B cell (primary cell): ENCODE results near the gene AP2B1. TPM values are rescaled to one million over a fixed set of nuclear protein-coding genes. Genes with fewer than 3 reads are reported as not detected.

ENCODE experiments used
- ATAC-seq: fragments of 200-7000 bp; cut with Tn5 transposase; one replicate; pipeline ENCODE4 v1.10.0; 2021; ENCODE audit warnings: low read depth, mild to moderate bottlenecking, moderate number of reproducible peaks, moderate library complexity
- CTCF ChIA-PET: fragments of 350-600 bp; sonication (Branson Sonifier 250); formaldehyde crosslinking; loops from one replicate; lab custom pipeline; 2021; ENCODE audit warnings: antibody characterized with exemption, inconsistent platforms; lab: Charles Lee
- POLR2A ChIA-PET: fragments of 350-600 bp; sonication (Branson Sonifier 250); formaldehyde crosslinking; loops from one replicate; lab custom pipeline; 2021; ENCODE audit warnings: antibody characterized with exemption; lab: Charles Lee
- DNase-seq: peaks from one replicate; pipeline ENCODE4 v3.0.0; 2013
- H2AFZ ChIP-seq: 2 replicates; pipeline ENCODE4 v1.6.1; 2012; ENCODE audit warnings: mild to moderate bottlenecking, low read depth, low read length; ENCODE audit not compliant: insufficient read depth, poor library complexity, severe bottlenecking
- H3K27ac ChIP-seq, 2 donors: 1 replicate in 1 of 2; 2 replicates in 1 of 2; pipeline ENCODE4 v1.5.1; 2012 to 2013; ENCODE audit warnings: low read length in 2 of 2, mild to moderate bottlenecking in 2 of 2, moderate library complexity in 1 of 2
- H3K27me3 ChIP-seq, 4 experiments: fragments of 200-600 bp in 1 of 4; sonication (generic) in 1 of 4; replicated peaks in 1 of 4; 1 replicate in 2 of 4; 2 replicates in 2 of 4; pipeline versions ENCODE4 v1.6.1 to v1.7.0; 2013 to 2016; ENCODE audit warnings: low read length in 3 of 4, mild to moderate bottlenecking in 2 of 4, mixed read lengths in 1 of 4, moderate library complexity in 1 of 4; ENCODE audit not compliant: insufficient read depth in 4 of 4, control insufficient read depth in 3 of 4; ENCODE audit errors: control extremely low read depth in 1 of 4
- H3K36me3 ChIP-seq, 2 experiments: replicated peaks in 1 of 2; 1 replicate in 1 of 2; 2 replicates in 1 of 2; pipeline versions ENCODE4 v1.6.1 to v1.7.1; 2013; ENCODE audit warnings: low read length in 1 of 2; ENCODE audit not compliant: insufficient read depth in 2 of 2, control insufficient read depth in 1 of 2; ENCODE audit errors: control extremely low read depth in 1 of 2, extremely low read depth in 1 of 2
- H3K4me1 ChIP-seq, 2 donors: fragments of 200-600 bp in 1 of 2; sonication (generic) in 1 of 2; 1 replicate in 1 of 2; 2 replicates in 1 of 2; pipeline versions ENCODE4 v1.5.1 to v1.6.1; 2013 to 2017; ENCODE audit warnings: low read length in 2 of 2; ENCODE audit not compliant: control insufficient read depth in 2 of 2, insufficient read depth in 2 of 2
- H3K4me2 ChIP-seq: replicated peaks from 2 replicates; pipeline ENCODE3; 2012; ENCODE audit warnings: mild to moderate bottlenecking, low read depth, low read length; ENCODE audit not compliant: poor library complexity, severe bottlenecking
- H3K4me3 ChIP-seq, 5 experiments: fragments of 200-600 bp in 1 of 5; sonication (generic) in 1 of 5; 1 replicate in 3 of 5; 2 replicates in 2 of 5; pipeline versions ENCODE4 v1.5.1 to v1.7.0; 2011 to 2016; ENCODE audit warnings: low read length in 4 of 5, mild to moderate bottlenecking in 4 of 5, low read depth in 2 of 5, control low read depth in 1 of 5, moderate library complexity in 1 of 5; ENCODE audit not compliant: insufficient read depth in 1 of 5; ENCODE audit errors: control extremely low read depth in 1 of 5, extremely low read depth in 1 of 5
- H3K79me2 ChIP-seq: fragments of 200-600 bp; sonication (generic); one replicate; pipeline ENCODE4 v1.6.0; 2016; ENCODE audit warnings: low read length; ENCODE audit not compliant: control insufficient read depth, insufficient read depth
- H3K9ac ChIP-seq: fragments of 200-600 bp; sonication (generic); 2 replicates; pipeline ENCODE4 v1.6.1; 2017; ENCODE audit warnings: mild to moderate bottlenecking, low read length, moderate library complexity
- H3K9me3 ChIP-seq, 3 donors: one replicate each; pipeline versions ENCODE4 v1.6.1 to v1.7.1; 2013; ENCODE audit warnings: low read length in 2 of 3; ENCODE audit not compliant: control insufficient read depth in 2 of 3, insufficient read depth in 1 of 3; ENCODE audit errors: control extremely low read depth in 1 of 3
- H4K20me1 ChIP-seq: 2 replicates; pipeline ENCODE4 v1.6.0; 2012; ENCODE audit warnings: mild to moderate bottlenecking, low read length; ENCODE audit not compliant: insufficient read depth, control insufficient read depth, poor library complexity, severe bottlenecking
- H3K27ac Mint-ChIP-seq: one replicate; pipeline ENCODE4 v1.8.0; 2021; ENCODE audit warnings: mixed read lengths
- H3K27me3 Mint-ChIP-seq: one replicate; pipeline ENCODE4 v1.8.0; 2021; ENCODE audit warnings: mixed read lengths
- H3K4me1 Mint-ChIP-seq: one replicate; pipeline ENCODE4 v1.8.0; 2021; ENCODE audit warnings: mixed read lengths
- H3K4me3 Mint-ChIP-seq: one replicate; pipeline ENCODE4 v1.8.0; 2021; ENCODE audit warnings: mixed read lengths
- H3K9me3 Mint-ChIP-seq: one replicate; pipeline ENCODE4 v1.8.0; 2022; ENCODE audit warnings: mixed read lengths; ENCODE audit not compliant: insufficient read depth
- CTCF ChIP-seq: fragments of 200-600 bp; IDR thresholded peaks from one replicate; pipeline ENCODE4 v1.8.0; 2022; ENCODE audit warnings: antibody characterized with exemption, mild to moderate bottlenecking
- EZH2 ChIP-seq: IDR thresholded peaks from 2 replicates; pipeline ENCODE4 v1.6.1; 2012; ENCODE audit warnings: borderline replicate concordance, low read depth, mild to moderate bottlenecking, moderate library complexity, low read length; ENCODE audit not compliant: insufficient read depth, poor library complexity, severe bottlenecking
- WGBS: methylation state at CpG from one replicate; pipeline ENCODE4 v1.1.5; 2013; ENCODE audit warnings: missing lambda C conversion rate; ENCODE audit not compliant: insufficient coverage; 5-methylcytosine and 5-hydroxymethylcytosine counted together
- intact Hi-C: fragments of 100-400 bp; cut with micrococcal nuclease; formaldehyde crosslinking; loops from one replicate; pipeline ENCODE4 v1.10.0; 2022
- polyA plus RNA-seq: library from polyadenylated mRNA; depleted of rRNA; stranded (reverse); fragments of >200 nt; gene quantifications from 2 replicates; pipeline ENCODE4 v1.2.3, GENCODE V29; 2012
- total RNA-seq, 2 donors: library from RNA; stranded (reverse); fragments of 120-200 nt in 1 of 2; gene quantifications; 1 replicate in 1 of 2; 2 replicates in 1 of 2; pipeline versions ENCODE4 v1.2.3 to v1.2.4, GENCODE V29; 2013 to 2022

The AP2B1 gene
- total and polyA plus RNA-seq, 2 donors (not counting 1 experiment from before 2014, with no cell fraction given) = 33.1 to 123 TPM

DNA sequence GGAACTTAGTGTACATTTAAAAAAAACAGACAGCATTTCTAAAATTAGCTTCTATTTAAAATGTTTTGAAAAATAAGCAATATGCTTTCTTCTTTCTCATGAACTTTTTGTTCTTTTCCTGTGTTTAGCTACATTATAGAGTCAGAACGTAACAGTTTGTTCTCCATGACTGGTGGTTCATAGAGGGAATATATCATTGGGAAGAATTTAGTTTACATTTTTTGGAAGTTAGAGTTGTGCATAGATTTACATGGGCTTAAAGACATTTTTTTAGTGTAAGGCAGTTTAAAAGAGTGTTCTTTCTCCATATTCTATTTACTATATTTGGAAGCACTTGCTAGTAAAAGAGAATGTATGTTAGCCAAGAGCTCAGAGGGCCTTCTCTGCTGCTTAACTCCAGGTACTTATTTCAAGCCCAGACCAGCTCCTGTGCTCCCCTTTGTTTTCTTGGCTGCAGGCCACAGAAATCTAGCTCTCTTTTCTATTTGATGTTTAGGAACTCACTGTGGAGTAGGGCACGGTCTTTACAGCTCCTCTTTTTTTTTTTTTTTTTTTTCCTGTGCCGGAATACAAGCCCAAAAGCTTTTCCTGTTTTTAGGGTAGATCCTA, 20.2 kb downstream of the AP2B1 start:
- ChIA-PET POLR2A (no interaction called here), CTCF (interaction anchor here (0.7 kb wide), 1 partner anchor 212 kb away, joined by 3 read pairs; no protein-coding TSS in a partner anchor)
- H3K9me3 ChIP-seq = no peaks in the 10 kb centered on the region
- Mint-ChIP-seq H3K4me1 (no peaks in the 10 kb centered on the region), H3K27ac (no peak overlapping the region), H3K27me3 (no peaks in the 10 kb centered on the region), H3K9me3 (no peaks in the 10 kb centered on the region), H3K4me3 (no peak overlapping the region)
- H3K4me3 ChIP-seq = no peak overlapping the region
- no peak overlapping the region for H2AFZ ChIP-seq
- DNase-seq (no peak), ATAC-seq (no peak)
- H3K27me3 ChIP-seq = no peaks in the 10 kb centered on the region
- no peak overlapping the region for H3K4me2 ChIP-seq
- no peak overlapping the region for H3K27ac ChIP-seq
- H3K9ac ChIP-seq = no peak overlapping the region
- no peaks in the 10 kb centered on the region for H4K20me1 ChIP-seq
- H3K36me3 ChIP-seq = peaks cover 9 to 50% of the 10 kb centered on the region in 2 experiments
- WGBS = no CpG with 5 or more reads among the region's 3 CpGs
- no peak for TF ChIP-seq CTCF
- TF ChIP-seq EZH2 = no peak
- no peaks in the 10 kb centered on the region for H3K4me1 ChIP-seq
- no peaks in the 10 kb centered on the region for H3K79me2 ChIP-seq
- intact Hi-C loops = no loop called here

GRCh38 chr17:35609831-35610230, 22.7 kb downstream of the AP2B1 start:
- intact Hi-C loops = loop anchor here (10.0 kb wide), 1 partner anchor 195 kb away; the partner anchor contains the start of gene TAF15
- no peak overlapping the region for H3K27ac Mint-ChIP-seq
- no peaks in the 10 kb centered on the region for H3K9me3 ChIP-seq

More at GRCh38 chr17:35609831-35610230, 22.7 kb downstream of the AP2B1 start:
- Histone ChIP-seq H3K4me1 (no peaks in the 10 kb centered on the region), H3K79me2 (no peaks in the 10 kb centered on the region), H3K27me3 (no peaks in the 10 kb centered on the region), H3K9ac (no peak overlapping the region), H3K4me2 (no peak overlapping the region), H3K4me3 (no peak overlapping the region), H3K36me3 (peaks cover 11 to 50% of the 10 kb centered on the region in 2 experiments), H2AFZ (no peak overlapping the region), H4K20me1 (no peaks in the 10 kb centered on the region), H3K27ac (no peak overlapping the region)
- WGBS = 100% methylated on average over 1 of the region's 4 CpGs
- Mint-ChIP-seq H3K9me3 (no peaks in the 10 kb centered on the region), H3K4me3 (no peak overlapping the region), H3K4me1 (no peaks in the 10 kb centered on the region), H3K27me3 (no peaks in the 10 kb centered on the region)
- no peak for DNase-seq
- ATAC-seq = no peak
- TF ChIP-seq EZH2 = no peak
- TF ChIP-seq CTCF = no peak
- CTCF ChIA-PET = no interaction called here
- POLR2A ChIA-PET = no interaction called here
